ENCODE data around the gene PRTFDC1.

The PRTFDC1 gene

GRCh38 chr10:24893127-24893526, 59.3 kb downstream of the PRTFDC1 start:
- Histone ChIP-seq H3K18ac (ENCODE audit: low read depth in 1 of 2, low read length in 2 of 2) (no peak overlapping the region), H2BK120ac (ENCODE audit: low read depth, low read length) (no peak overlapping the region), H2BK12ac (ENCODE audit: low read length in 2 of 2) (peak overlapping the region in 1 of 2 experiments; percentile 49), H3K4me3 (ENCODE audit: insufficient read depth in 1 of 2, low read depth in 1 of 2, low read length in 2 of 2) (no peak overlapping the region), H3K27ac (ENCODE audit: low read length, poor library complexity, severe bottlenecking) (no peak overlapping the region), H2AK5ac (ENCODE audit: low read length, severe bottlenecking) (no peak overlapping the region), H3K27me3 (ENCODE audit: control insufficient read depth in 1 of 2, insufficient read depth in 1 of 2, low read length in 2 of 2) (no peaks in the 10 kb centered on the region), H3K4ac (ENCODE audit: low read depth in 1 of 2, low read length in 2 of 2) (no peak overlapping the region), H3K9me3 (ENCODE audit: control insufficient read depth, low read length) (no peaks in the 10 kb centered on the region), H2BK5ac (ENCODE audit: low read depth, low read length, poor library complexity, severe bottlenecking) (no peak overlapping the region), H3K14ac (ENCODE audit: low read length in 2 of 2) (no peak overlapping the region), H2AFZ (ENCODE audit: low read depth, low read length) (no peak overlapping the region), H3K4me1 (ENCODE audit: control insufficient read depth, insufficient read depth, low read depth, low read length) (peaks cover 20% of the 10 kb centered on the region), H4K8ac (ENCODE audit: low read length) (no peak overlapping the region), H2BK15ac (ENCODE audit: low read depth, poor library complexity, severe bottlenecking) (no peak overlapping the region), H3K23ac (ENCODE audit: low read length in 2 of 2) (no peak overlapping the region), H4K91ac (ENCODE audit: low read length) (no peak overlapping the region), H3K36me3 (ENCODE audit: control insufficient read depth in 1 of 2, insufficient read depth in 2 of 2, low read depth in 1 of 2, low read length in 2 of 2) (no peaks in the 10 kb centered on the region), H3K9ac (ENCODE audit: low read length) (no peak overlapping the region), H3K4me2 (ENCODE audit: low read length, poor library complexity, severe bottlenecking) (no peak overlapping the region), H3K79me1 (replicated peaks; ENCODE audit: low read length, poor library complexity, severe bottlenecking) (no peaks in the 10 kb centered on the region)
- no peak for DNase-seq
- WGBS: 100% methylated on average over 2 of the region's 2 CpGs

DNA sequence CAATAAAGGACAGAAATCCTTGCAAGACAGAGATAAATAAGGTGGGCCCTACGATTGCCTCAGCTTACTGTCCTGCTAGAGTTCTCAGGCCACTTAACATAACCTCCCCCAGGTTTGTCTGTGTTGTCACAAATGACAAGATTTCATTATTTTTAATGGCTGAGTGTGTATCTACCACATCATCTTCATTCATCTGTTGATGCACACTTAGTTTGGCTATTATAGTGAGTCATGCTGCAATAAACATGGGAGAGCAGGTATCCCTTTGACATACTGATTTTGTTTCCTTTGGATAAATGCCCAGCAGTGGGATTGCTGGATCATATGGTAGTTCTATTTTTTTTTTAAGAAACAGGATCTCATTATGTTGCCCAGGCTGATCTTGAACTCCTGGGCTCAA, 60.6 kb downstream of the PRTFDC1 start:
- Histone ChIP-seq H3K4me2 (ENCODE audit: low read length, poor library complexity, severe bottlenecking) (no peak overlapping the region), H2AK5ac (ENCODE audit: low read length, severe bottlenecking) (no peak overlapping the region), H3K79me1 (replicated peaks; ENCODE audit: low read length, poor library complexity, severe bottlenecking) (no peaks in the 10 kb centered on the region), H2BK15ac (ENCODE audit: low read depth, poor library complexity, severe bottlenecking) (no peak overlapping the region), H4K91ac (ENCODE audit: low read length) (no peak overlapping the region), H3K14ac (ENCODE audit: low read length in 2 of 2) (no peak overlapping the region), H3K27ac (ENCODE audit: low read length, poor library complexity, severe bottlenecking) (peak overlapping the region; percentile 32), H3K36me3 (ENCODE audit: control insufficient read depth in 1 of 2, insufficient read depth in 2 of 2, low read depth in 1 of 2, low read length in 2 of 2) (no peaks in the 10 kb centered on the region), H3K9ac (ENCODE audit: low read length) (no peak overlapping the region), H2BK120ac (ENCODE audit: low read depth, low read length) (no peak overlapping the region), H3K4ac (ENCODE audit: low read depth in 1 of 2, low read length in 2 of 2) (no peak overlapping the region), H3K23ac (ENCODE audit: low read length in 2 of 2) (no peak overlapping the region), H2BK12ac (ENCODE audit: low read length in 2 of 2) (no peak overlapping the region), H3K4me3 (ENCODE audit: insufficient read depth in 1 of 2, low read depth in 1 of 2, low read length in 2 of 2) (no peak overlapping the region), H2BK5ac (ENCODE audit: low read depth, low read length, poor library complexity, severe bottlenecking) (no peak overlapping the region), H3K18ac (ENCODE audit: low read depth in 1 of 2, low read length in 2 of 2) (no peak overlapping the region), H4K8ac (ENCODE audit: low read length) (no peak overlapping the region), H3K27me3 (ENCODE audit: control insufficient read depth in 1 of 2, insufficient read depth in 1 of 2, low read length in 2 of 2) (no peaks in the 10 kb centered on the region), H3K9me3 (ENCODE audit: control insufficient read depth, low read length) (no peaks in the 10 kb centered on the region), H2AFZ (ENCODE audit: low read depth, low read length) (no peak overlapping the region), H3K4me1 (ENCODE audit: control insufficient read depth, insufficient read depth, low read depth, low read length) (peaks cover 20% of the 10 kb centered on the region)
- no peak for DNase-seq
- WGBS: 80% methylated on average over 1 of the region's 1 CpG

GRCh38 chr10:24889639-24890038, 62.8 kb downstream of the PRTFDC1 start:
- no peaks in the 10 kb centered on the region for H3K27me3 ChIP-seq (ENCODE audit: control insufficient read depth in 1 of 2, insufficient read depth in 1 of 2, low read length in 2 of 2)
- H4K8ac ChIP-seq (ENCODE audit: low read length): no peak overlapping the region
- H2AK5ac ChIP-seq (ENCODE audit: low read length, severe bottlenecking): no peak overlapping the region
- no peak overlapping the region for H2BK120ac ChIP-seq (ENCODE audit: low read depth, low read length)
- H3K36me3 ChIP-seq (ENCODE audit: control insufficient read depth in 1 of 2, insufficient read depth in 2 of 2, low read depth in 1 of 2, low read length in 2 of 2): no peaks in the 10 kb centered on the region
- no peak overlapping the region for H2BK15ac ChIP-seq (ENCODE audit: low read depth, poor library complexity, severe bottlenecking)
- no peak overlapping the region for H3K14ac ChIP-seq (ENCODE audit: low read length in 2 of 2)
- H2BK12ac ChIP-seq (ENCODE audit: low read length in 2 of 2): no peak overlapping the region
- H3K23ac ChIP-seq (ENCODE audit: low read length in 2 of 2): no peak overlapping the region
- no peak overlapping the region for H3K9ac ChIP-seq (ENCODE audit: low read length)
- H3K18ac ChIP-seq (ENCODE audit: low read depth in 1 of 2, low read length in 2 of 2): no peak overlapping the region
- no peak overlapping the region for H3K4me3 ChIP-seq (ENCODE audit: insufficient read depth in 1 of 2, low read depth in 1 of 2, low read length in 2 of 2)
- no peaks in the 10 kb centered on the region for H3K9me3 ChIP-seq (ENCODE audit: control insufficient read depth, low read length)
- no peaks in the 10 kb centered on the region for H3K79me1 ChIP-seq (replicated peaks; ENCODE audit: low read length, poor library complexity, severe bottlenecking)
- H3K4me1 ChIP-seq (ENCODE audit: control insufficient read depth, insufficient read depth, low read depth, low read length): peaks cover 24% of the 10 kb centered on the region
- H4K91ac ChIP-seq (ENCODE audit: low read length): no peak overlapping the region
- WGBS: no CpG with 5 or more reads among the region's 1 CpG
- no peak overlapping the region for H3K4ac ChIP-seq (ENCODE audit: low read depth in 1 of 2, low read length in 2 of 2)
- H3K27ac ChIP-seq (ENCODE audit: low read length, poor library complexity, severe bottlenecking): no peak overlapping the region
- no peak for DNase-seq
- no peak overlapping the region for H2AFZ ChIP-seq (ENCODE audit: low read depth, low read length)
- no peak overlapping the region for H2BK5ac ChIP-seq (ENCODE audit: low read depth, low read length, poor library complexity, severe bottlenecking)
- no peak overlapping the region for H3K4me2 ChIP-seq (ENCODE audit: low read length, poor library complexity, severe bottlenecking)

DNA sequence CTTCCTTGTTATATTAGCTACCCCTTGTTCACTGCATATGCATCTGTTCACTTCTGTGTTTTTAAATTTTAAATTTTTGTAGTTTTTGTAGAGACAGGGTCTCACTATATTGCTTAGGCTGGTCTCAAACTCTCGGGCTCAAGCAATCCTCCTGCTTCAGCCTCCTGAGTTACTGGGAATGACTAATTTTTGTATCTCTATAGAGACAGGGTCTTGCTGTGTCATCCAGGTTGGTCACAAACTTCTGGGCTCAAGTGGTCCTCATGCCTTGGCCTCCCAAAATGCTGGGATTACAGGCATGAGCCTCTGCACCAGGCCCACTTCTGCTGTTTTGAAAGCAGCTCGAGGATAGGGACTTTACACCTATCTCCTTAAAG, 64.6 kb downstream of the PRTFDC1 start:
- no peak overlapping the region for H3K4me3 ChIP-seq (ENCODE audit: insufficient read depth in 1 of 2, low read depth in 1 of 2, low read length in 2 of 2)

More for the DNA sequence above, 64.6 kb downstream of the PRTFDC1 start:
- no peak overlapping the region for H2BK120ac ChIP-seq (ENCODE audit: low read depth, low read length)
- DNase-seq: no peak
- WGBS: 100% methylated on average over 1 of the region's 2 CpGs
- H4K91ac ChIP-seq (ENCODE audit: low read length): no peak overlapping the region
- H3K4ac ChIP-seq (ENCODE audit: low read depth in 1 of 2, low read length in 2 of 2): no peak overlapping the region
- H3K27me3 ChIP-seq (ENCODE audit: control insufficient read depth in 1 of 2, insufficient read depth in 1 of 2, low read length in 2 of 2): no peaks in the 10 kb centered on the region
- H4K8ac ChIP-seq (ENCODE audit: low read length): no peak overlapping the region
- H3K18ac ChIP-seq (ENCODE audit: low read depth in 1 of 2, low read length in 2 of 2): peak overlapping the region in 1 of 2 experiments; percentile 8
- H2AK5ac ChIP-seq (ENCODE audit: low read length, severe bottlenecking): peak overlapping the region; percentile 29
- no peaks in the 10 kb centered on the region for H3K36me3 ChIP-seq (ENCODE audit: control insufficient read depth in 1 of 2, insufficient read depth in 2 of 2, low read depth in 1 of 2, low read length in 2 of 2)
- H3K27ac ChIP-seq (ENCODE audit: low read length, poor library complexity, severe bottlenecking): no peak overlapping the region
- peaks cover 22% of the 10 kb centered on the region for H3K4me1 ChIP-seq (ENCODE audit: control insufficient read depth, insufficient read depth, low read depth, low read length)
- H3K9ac ChIP-seq (ENCODE audit: low read length): no peak overlapping the region
- no peak overlapping the region for H2BK12ac ChIP-seq (ENCODE audit: low read length in 2 of 2)
- H3K9me3 ChIP-seq (ENCODE audit: control insufficient read depth, low read length): no peaks in the 10 kb centered on the region
- no peak overlapping the region for H3K23ac ChIP-seq (ENCODE audit: low read length in 2 of 2)
- H3K4me2 ChIP-seq (ENCODE audit: low read length, poor library complexity, severe bottlenecking): no peak overlapping the region
- no peaks in the 10 kb centered on the region for H3K79me1 ChIP-seq (replicated peaks; ENCODE audit: low read length, poor library complexity, severe bottlenecking)
- no peak overlapping the region for H2BK5ac ChIP-seq (ENCODE audit: low read depth, low read length, poor library complexity, severe bottlenecking)
- H2AFZ ChIP-seq (ENCODE audit: low read depth, low read length): no peak overlapping the region
- H2BK15ac ChIP-seq (ENCODE audit: low read depth, poor library complexity, severe bottlenecking): no peak overlapping the region
- no peak overlapping the region for H3K14ac ChIP-seq (ENCODE audit: low read length in 2 of 2)

Data from mesenchymal stem cell (in vitro differentiated cells and primary cell).